GM21825 (cell line): Measurements from ENCODE around the gene BCCIP.

Source experiments
- ATAC-seq: cut with Tn5 transposase; IDR thresholded peaks from one replicate; pipeline ENCODE4 v1.9.1; 2021; ENCODE audit warnings: mild to moderate bottlenecking, moderate library complexity; ENCODE audit not compliant: unreplicated experiment

BCCIP gene

GRCh38 chr10:125843603-125844329, 20.4 kb downstream of the BCCIP start:
- no peak for ATAC-seq

- no peak for ATAC-seq
These were observed 21.4 kb downstream of the BCCIP start for GRCh38 chr10:125844751-125845221.

GRCh38 chr10:125845617-125846016, 22.3 kb downstream of the BCCIP start:
- no peak for ATAC-seq

- ATAC-seq = no peak
These were observed 23.5 kb downstream of the BCCIP start for GRCh38 chr10:125846894-125847293.

- no peak for ATAC-seq
These were observed 25.0 kb downstream of the BCCIP start for GRCh38 chr10:125848371-125848770.

- ATAC-seq = no peak
These were observed 25.5 kb downstream of the BCCIP start for GRCh38 chr10:125848857-125849256.

- no peak for ATAC-seq
These were observed 26.1 kb downstream of the BCCIP start for GRCh38 chr10:125849448-125849847.

GRCh38 chr10:125850766-125851731, 27.7 kb downstream of the BCCIP start:
- ATAC-seq = no peak

GRCh38 chr10:125852487-125852886, 29.1 kb downstream of the BCCIP start:
- no peak for ATAC-seq

GRCh38 chr10:125857185-125857760, 33.9 kb downstream of the BCCIP start:
- ATAC-seq = no peak

- no peak for ATAC-seq
These were observed 35.9 kb downstream of the BCCIP start for GRCh38 chr10:125859128-125859817.

- ATAC-seq = no peak
These were observed 41.8 kb downstream of the BCCIP start for GRCh38 chr10:125865120-125865519.

GRCh38 chr10:125866421-125867029, 43.2 kb downstream of the BCCIP start:
- no peak for ATAC-seq

GRCh38 chr10:125868372-125868975, 45.1 kb downstream of the BCCIP start:
- no peak for ATAC-seq

GRCh38 chr10:125871338-125871737, 48.0 kb downstream of the BCCIP start:
- no peak for ATAC-seq

- ATAC-seq = no peak
These were observed 55.9 kb downstream of the BCCIP start for GRCh38 chr10:125878957-125879835.

GRCh38 chr10:125880719-125881118, 57.4 kb downstream of the BCCIP start:
- no peak for ATAC-seq

GRCh38 chr10:125881192-125881591, 57.8 kb downstream of the BCCIP start, which contains the start of gene DHX32:
TSS of gene DHX32 (minus strand) at chr10:125881292. CDS start at chr10:125880824, 468 bp downstream.
- ATAC-seq = no peak

GRCh38 chr10:125882596-125882995, 59.2 kb downstream of the BCCIP start:
- ATAC-seq = no peak
